Astrocyte of the spinal cord (primary cell): Measurements from ENCODE around the gene AGAP1.

Experiments used
- DNase-seq: peaks from one replicate; pipeline ENCODE4 v3.0.0; 2011; ENCODE audit warnings: low read depth, low spot score
- H3K4me3 ChIP-seq: 2 replicates; pipeline ENCODE4 v1.5.1; 2011; ENCODE audit warnings: low read depth, mild to moderate bottlenecking, low read length, moderate library complexity
- in situ Hi-C: cut with HindIII; loops from 2 replicates; pipeline ENCODE4 v1.10.0; 2017; ENCODE audit warnings: low sequenced_read_pairs
- TF ChIP-seq, protein P1 (sequence below): IDR thresholded peaks from 2 replicates; pipeline ENCODE4 v1.5.1; 2012; ENCODE audit warnings: low read depth, mild to moderate bottlenecking, low read length, inconsistent platforms

Gene AGAP1

DNA sequence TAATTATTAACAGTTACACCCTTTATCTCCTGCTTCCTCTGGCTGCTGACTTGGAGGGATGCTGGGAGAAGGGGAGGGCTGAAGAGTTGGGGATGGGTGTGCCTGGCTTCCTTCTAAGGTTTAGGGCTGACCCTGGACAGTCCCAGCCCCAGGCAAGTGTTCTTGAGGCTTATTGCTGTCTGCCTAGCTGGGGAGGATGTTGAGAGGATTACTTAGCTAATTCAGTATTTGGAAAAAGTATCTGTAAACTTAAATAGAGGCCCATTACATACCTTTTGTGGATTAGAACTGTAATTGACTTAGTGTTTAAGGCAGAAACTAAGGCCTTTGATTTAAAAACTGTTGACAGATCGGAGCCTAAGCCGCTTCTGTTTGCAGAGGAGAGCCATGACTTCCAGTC is 67.6 kb downstream of the AGAP1 start:
- DNase-seq = no peak
- in situ Hi-C loops = no loop called here
- H3K4me3 ChIP-seq = no peak overlapping the region
- TF ChIP-seq, protein P1, sequence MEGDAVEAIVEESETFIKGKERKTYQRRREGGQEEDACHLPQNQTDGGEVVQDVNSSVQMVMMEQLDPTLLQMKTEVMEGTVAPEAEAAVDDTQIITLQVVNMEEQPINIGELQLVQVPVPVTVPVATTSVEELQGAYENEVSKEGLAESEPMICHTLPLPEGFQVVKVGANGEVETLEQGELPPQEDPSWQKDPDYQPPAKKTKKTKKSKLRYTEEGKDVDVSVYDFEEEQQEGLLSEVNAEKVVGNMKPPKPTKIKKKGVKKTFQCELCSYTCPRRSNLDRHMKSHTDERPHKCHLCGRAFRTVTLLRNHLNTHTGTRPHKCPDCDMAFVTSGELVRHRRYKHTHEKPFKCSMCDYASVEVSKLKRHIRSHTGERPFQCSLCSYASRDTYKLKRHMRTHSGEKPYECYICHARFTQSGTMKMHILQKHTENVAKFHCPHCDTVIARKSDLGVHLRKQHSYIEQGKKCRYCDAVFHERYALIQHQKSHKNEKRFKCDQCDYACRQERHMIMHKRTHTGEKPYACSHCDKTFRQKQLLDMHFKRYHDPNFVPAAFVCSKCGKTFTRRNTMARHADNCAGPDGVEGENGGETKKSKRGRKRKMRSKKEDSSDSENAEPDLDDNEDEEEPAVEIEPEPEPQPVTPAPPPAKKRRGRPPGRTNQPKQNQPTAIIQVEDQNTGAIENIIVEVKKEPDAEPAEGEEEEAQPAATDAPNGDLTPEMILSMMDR = no peak

- TF ChIP-seq, protein P1 = no peak
- no peak for DNase-seq
- no peak overlapping the region for H3K4me3 ChIP-seq
- in situ Hi-C loops = no loop called here
Observed at GRCh38 chr2:235562065-235562747, 68.4 kb downstream of the AGAP1 start.

DNA sequence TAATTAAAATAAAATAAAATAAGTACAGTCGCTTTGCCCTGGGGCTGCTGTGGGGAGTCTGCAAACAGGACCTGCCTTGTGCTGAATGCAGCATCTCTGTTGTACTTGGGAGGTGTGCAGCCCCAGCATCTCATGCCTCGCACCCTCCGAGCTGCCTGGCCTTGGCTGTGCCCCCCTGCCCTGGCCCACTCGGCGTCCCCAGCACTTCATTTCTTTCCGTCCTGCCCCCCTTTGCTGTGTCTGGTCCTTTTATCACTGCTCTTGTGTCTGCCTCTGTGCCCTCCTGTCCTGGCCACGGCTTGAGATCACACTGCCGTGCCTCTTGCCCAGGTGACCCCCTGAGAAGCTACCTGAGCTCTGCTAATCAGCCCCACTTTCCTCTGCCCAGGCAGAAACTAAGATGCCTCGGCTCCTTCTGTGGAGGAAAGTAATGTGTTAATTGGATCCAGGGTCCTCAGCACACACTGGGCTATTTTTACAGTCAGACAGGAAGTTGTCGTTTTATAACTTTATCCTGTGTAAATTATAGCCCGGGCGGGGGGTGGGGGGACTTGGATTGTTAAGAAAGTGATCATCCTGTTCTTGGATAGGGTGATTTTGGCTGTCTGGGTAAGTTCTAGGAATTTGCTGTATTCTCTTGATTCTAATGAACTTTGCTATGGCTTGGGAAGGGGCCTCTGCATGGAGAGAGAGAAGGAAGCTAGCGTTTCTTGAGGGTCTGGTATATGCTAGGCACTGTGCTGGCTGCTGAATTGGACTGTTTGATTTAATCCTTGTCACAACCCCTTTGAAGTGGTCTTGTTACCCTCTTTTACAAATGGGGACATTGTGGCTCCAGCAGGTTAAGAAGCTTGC is 69.4 kb downstream of the AGAP1 start:
- H3K4me3 ChIP-seq = no peak overlapping the region
- TF ChIP-seq, protein P1 = no peak
- no peak for DNase-seq
- in situ Hi-C loops = no loop called here

GRCh38 chr2:235564066-235564465 is 70.2 kb downstream of the AGAP1 start:
- no peak overlapping the region for H3K4me3 ChIP-seq
- TF ChIP-seq, protein P1 = no peak
- in situ Hi-C loops = no loop called here
- no peak for DNase-seq

- no peak for DNase-seq
- TF ChIP-seq, protein P1 = no peak
- H3K4me3 ChIP-seq = no peak overlapping the region
- in situ Hi-C loops = no loop called here
Observed at GRCh38 chr2:235564884-235565530, 71.2 kb downstream of the AGAP1 start.

GRCh38 chr2:235566415-235566814 is 72.6 kb downstream of the AGAP1 start:
- TF ChIP-seq, protein P1 = no peak
- in situ Hi-C loops = no loop called here
- no peak for DNase-seq
- no peak overlapping the region for H3K4me3 ChIP-seq
